ENCODE measurements around the gene SVEP1.

DNA sequence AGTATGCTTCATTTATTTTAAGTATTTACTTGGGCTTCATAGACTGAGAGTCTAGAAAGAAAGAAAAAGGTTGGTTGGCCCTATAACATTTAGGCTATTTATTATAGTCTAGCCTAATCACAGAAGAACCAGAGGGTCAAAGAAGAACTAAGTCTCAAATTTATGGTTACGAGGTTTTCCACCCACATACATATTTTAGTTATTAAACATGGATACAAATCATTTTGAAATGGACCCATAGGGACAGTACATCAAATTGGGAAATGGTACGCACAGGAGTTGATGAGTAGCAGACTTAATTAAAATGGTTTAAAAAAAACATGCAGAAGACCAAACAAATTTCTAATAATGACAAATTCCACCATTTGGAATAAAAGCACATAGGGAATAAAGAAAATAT lies 17.7 kb downstream of the SVEP1 start:
- TF ChIP-seq EZH2 (IDR thresholded peaks at IDR 0.05; ENCODE audit: low read depth, unreplicated experiment) (no peak), JUNB (IDR thresholded peaks at IDR 0.05; ENCODE audit: unreplicated experiment) (no peak), POLR2AphosphoS5 (IDR thresholded peaks at IDR 0.05; ENCODE audit: low read depth) (no peak), ETS1 (IDR thresholded peaks at IDR 0.05) (no peak), ZNF114 (CRISPR knock-in tag; IDR thresholded peaks at IDR 0.05) (no peak), EZH2phosphoT487 (IDR thresholded peaks at IDR 0.05; ENCODE audit: unreplicated experiment) (no peak), CREB1 (CRISPR knock-in tag; IDR thresholded peaks at IDR 0.05; ENCODE audit: low read depth) (no peak), ZNF331 (CRISPR knock-in tag; IDR thresholded peaks at IDR 0.05; ENCODE audit: low read depth) (no peak), STAT1 (IDR thresholded peaks at IDR 0.05; ENCODE audit: unreplicated experiment) (no peak)
- TF ChIP-seq, protein P1, sequence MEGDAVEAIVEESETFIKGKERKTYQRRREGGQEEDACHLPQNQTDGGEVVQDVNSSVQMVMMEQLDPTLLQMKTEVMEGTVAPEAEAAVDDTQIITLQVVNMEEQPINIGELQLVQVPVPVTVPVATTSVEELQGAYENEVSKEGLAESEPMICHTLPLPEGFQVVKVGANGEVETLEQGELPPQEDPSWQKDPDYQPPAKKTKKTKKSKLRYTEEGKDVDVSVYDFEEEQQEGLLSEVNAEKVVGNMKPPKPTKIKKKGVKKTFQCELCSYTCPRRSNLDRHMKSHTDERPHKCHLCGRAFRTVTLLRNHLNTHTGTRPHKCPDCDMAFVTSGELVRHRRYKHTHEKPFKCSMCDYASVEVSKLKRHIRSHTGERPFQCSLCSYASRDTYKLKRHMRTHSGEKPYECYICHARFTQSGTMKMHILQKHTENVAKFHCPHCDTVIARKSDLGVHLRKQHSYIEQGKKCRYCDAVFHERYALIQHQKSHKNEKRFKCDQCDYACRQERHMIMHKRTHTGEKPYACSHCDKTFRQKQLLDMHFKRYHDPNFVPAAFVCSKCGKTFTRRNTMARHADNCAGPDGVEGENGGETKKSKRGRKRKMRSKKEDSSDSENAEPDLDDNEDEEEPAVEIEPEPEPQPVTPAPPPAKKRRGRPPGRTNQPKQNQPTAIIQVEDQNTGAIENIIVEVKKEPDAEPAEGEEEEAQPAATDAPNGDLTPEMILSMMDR (conservative IDR thresholded peaks at IDR 0.05; ENCODE audit: low read depth in 2 of 2): no peak
- TF ChIP-seq, protein P2, sequence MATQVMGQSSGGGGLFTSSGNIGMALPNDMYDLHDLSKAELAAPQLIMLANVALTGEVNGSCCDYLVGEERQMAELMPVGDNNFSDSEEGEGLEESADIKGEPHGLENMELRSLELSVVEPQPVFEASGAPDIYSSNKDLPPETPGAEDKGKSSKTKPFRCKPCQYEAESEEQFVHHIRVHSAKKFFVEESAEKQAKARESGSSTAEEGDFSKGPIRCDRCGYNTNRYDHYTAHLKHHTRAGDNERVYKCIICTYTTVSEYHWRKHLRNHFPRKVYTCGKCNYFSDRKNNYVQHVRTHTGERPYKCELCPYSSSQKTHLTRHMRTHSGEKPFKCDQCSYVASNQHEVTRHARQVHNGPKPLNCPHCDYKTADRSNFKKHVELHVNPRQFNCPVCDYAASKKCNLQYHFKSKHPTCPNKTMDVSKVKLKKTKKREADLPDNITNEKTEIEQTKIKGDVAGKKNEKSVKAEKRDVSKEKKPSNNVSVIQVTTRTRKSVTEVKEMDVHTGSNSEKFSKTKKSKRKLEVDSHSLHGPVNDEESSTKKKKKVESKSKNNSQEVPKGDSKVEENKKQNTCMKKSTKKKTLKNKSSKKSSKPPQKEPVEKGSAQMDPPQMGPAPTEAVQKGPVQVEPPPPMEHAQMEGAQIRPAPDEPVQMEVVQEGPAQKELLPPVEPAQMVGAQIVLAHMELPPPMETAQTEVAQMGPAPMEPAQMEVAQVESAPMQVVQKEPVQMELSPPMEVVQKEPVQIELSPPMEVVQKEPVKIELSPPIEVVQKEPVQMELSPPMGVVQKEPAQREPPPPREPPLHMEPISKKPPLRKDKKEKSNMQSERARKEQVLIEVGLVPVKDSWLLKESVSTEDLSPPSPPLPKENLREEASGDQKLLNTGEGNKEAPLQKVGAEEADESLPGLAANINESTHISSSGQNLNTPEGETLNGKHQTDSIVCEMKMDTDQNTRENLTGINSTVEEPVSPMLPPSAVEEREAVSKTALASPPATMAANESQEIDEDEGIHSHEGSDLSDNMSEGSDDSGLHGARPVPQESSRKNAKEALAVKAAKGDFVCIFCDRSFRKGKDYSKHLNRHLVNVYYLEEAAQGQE (IDR thresholded peaks at IDR 0.05; ENCODE audit: unreplicated experiment): no peak
